Hematopoietic multipotent progenitor cell treated with erythropoietin and hydrocortisone succinate and interleukin-3 and kit ligand, for 17 days (in vitro differentiated cells): ENCODE measurements around the gene GAS2L1.

Source experiments
- DNase-seq: peaks from one replicate; pipeline ENCODE4 v3.0.0-alpha.2; 2015; ENCODE audit warnings: low spot score

Gene GAS2L1

DNA sequence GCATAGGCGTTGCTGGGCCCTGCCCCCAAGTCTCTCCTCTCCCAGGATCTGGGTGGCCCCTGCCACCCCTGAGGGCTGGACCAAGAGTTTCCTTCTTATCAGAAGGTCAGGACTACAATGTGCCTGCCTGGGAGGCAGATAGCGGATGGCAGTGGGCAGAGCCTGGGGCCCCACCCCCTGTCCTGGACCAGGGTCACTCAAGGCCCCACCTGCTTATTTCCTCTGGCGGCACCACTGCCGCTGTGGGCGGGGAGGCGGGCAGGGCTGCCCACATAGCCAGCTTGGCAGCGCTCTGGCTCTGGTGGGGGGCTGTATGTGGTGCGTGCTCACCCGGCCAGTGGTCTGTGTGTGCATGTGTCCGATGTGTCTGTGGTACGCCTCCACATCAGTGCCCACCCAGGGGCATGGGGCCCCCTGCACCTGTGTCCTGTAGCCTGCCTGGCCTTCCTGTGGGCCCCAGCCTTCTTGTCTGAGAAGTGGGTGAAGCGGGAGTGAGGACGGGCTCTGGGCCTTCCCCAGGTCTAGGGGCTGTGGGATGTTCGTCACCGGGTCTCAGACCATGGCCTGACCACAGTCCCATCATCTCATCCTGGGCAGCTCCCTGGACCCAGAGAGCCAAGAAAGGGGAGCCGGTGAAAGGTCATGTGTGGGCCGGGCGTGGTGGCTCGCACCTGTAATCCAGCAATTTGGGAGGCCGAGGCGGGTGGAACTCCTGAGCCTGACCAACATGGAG is 3.0 kb downstream of the GAS2L1 start:
- peak; percentile 61 for DNase-seq

DNA sequence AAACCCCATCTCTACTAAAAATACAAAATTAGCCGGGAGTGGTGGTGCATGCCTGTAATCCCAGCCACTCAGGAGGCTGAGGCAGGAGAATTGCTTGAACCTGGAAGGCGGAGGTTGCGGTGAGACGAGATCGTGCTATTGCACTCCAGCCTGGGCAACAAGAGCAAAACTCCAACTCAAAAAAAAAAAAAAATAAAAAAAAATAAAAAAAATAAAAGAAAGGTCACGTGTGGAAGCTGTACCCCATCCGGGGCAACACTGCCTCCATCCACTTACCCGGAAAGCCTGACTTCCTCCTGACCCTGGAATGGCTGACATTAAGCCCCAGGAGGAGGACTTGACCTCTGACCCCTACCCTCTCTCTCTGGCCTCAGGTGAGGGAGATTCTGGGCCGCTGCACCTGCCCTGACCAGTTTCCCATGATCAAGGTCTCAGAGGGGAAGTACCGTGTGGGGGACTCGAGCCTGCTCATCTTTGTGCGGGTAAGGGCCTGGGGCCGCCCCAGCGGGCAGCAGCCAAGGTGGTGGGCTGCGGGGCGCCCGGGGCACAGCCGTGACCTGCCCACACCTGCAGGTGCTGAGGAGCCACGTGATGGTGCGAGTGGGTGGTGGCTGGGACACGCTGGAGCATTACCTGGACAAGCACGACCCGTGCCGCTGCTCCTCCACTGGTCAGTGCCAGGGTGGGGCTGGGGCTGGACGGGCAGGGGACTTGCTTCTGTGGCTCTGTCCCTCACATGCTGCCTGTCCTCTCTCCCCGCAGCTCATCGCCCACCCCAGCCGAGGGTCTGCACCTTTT is 3.8 kb downstream of the GAS2L1 start:
- DNase-seq, result no peak

DNA sequence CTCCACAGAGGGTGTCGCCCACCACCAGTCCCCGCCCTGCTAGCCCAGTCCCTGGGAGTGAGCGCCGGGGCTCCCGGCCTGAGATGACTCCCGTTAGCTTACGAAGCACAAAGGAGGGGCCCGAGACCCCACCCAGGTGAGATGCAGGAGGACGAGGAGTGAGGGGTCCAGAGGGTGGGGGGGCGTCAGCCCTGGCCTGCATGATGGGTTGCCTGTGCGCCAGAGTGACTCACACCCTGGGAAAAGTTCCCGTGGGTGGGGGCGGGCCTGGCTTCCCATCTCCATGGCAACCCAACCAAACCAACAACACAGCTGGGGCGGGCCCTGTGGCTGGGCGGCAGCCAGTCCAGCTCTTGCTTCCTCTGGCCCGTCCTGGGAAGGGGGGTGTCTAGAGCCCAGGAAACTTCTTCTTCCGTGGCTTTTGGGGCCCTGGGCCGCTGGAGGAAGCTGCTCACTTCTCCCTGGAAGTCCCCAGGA is 4.5 kb downstream of the GAS2L1 start:
- DNase-seq, result peak; percentile 88

DNA sequence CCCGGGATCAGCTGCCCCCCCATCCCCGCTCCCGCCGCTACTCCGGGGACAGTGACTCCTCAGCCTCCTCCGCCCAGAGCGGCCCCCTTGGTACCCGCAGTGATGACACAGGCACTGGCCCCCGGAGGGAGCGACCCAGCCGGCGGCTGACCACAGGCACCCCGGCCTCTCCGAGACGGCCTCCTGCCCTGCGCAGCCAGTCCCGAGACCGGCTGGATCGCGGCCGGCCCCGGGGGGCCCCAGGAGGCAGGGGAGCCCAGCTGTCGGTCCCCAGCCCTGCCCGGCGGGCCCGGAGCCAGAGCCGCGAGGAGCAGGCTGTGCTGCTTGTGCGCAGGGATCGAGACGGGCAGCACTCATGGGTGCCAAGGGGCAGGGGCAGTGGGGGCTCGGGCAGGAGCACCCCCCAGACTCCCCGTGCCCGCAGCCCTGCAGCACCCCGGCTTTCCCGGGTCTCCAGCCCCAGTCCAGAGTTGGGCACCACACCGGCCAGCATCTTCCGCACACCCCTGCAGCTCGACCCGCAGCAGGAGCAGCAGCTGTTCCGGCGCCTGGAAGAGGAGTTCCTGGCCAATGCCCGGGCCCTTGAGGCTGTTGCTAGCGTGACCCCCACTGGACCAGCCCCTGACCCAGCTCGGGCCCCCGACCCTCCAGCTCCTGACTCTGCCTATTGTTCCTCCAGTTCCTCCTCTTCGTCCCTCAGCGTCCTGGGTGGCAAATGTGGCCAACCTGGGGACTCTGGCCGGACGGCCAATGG is 5.2 kb downstream of the GAS2L1 start:
- no peak for DNase-seq

DNA sequence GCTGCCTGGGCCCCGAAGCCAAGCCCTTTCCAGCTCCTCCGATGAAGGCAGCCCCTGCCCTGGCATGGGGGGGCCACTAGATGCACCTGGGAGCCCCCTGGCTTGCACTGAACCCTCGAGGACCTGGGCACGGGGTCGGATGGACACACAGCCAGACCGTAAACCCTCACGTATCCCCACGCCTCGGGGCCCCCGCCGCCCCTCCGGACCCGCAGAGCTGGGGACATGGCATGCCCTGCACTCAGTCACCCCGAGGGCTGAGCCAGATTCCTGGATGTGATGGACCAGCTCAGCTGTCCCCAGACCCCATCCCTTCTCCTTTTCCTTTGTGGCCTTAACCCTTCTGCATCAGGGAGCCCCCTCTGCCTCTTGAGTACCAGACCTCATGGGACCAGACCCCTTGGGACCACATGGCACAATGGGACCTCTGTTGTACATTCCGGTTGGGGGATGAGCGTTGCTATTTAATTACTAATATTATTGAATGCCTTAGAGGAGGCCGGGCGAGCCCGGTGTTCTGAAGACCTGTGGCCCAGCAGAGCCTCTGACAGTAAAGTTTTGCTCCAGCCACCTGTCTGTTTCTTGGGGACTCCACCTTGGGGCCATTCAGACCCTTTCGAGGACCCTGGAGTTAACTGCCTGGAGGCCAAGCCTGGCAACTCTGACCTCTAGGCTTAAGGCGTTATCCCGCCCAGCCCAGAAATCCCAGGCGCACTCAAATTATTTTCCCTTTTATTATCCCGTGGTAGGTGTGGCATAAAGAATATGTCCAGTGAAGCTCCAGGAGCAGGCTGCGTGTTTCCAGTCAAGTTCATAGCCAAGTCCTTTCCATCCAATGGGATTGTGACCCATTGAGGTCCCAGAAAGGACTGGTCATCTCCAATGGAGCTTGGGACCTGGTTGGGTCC is 6.0 kb downstream of the GAS2L1 start:
- no peak for DNase-seq

- peak; percentile 64 for DNase-seq
Observed at GRCh38 chr22:29313126-29313575, 6.7 kb downstream of the GAS2L1 start.

- DNase-seq, result no peak
Observed at GRCh38 chr22:29313576-29314466, 7.4 kb downstream of the GAS2L1 start.

DNA sequence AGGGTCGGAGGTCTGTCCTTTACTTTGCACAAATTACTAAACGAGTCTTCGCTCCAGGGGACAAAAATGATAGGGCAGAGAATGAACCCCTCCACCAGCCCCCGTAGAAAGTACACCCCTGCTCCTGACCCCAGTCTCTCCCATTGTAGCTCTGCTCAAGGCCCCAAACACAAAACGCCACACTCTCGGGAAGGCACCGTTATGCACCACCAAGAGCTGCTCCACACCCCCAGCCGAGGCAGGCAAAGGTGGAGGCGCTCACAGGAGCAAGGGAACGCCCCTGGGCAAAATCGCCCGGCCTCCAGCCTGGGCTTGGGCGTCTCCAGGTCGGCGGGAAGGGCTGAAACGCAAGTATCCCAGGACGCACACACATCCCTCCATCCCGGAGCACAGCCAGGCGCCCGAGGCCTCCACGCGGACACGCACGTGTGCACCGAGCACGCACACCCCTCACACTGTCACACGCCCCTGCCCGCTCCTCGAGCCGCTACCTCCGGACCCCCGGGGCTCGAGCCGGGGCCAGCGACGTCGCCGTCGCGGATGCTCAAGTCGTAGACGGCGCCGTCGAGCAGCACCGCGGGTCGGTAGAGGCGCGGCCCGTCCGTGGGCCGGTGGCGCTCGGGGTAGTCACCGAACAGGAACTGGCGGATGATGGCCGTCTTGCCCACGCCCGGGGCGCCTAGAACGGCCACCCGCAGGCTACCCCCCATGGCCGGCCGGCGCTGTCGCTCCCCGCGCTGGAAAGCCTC is 8.3 kb downstream of the GAS2L1 start:
- DNase-seq, result no peak

DNA sequence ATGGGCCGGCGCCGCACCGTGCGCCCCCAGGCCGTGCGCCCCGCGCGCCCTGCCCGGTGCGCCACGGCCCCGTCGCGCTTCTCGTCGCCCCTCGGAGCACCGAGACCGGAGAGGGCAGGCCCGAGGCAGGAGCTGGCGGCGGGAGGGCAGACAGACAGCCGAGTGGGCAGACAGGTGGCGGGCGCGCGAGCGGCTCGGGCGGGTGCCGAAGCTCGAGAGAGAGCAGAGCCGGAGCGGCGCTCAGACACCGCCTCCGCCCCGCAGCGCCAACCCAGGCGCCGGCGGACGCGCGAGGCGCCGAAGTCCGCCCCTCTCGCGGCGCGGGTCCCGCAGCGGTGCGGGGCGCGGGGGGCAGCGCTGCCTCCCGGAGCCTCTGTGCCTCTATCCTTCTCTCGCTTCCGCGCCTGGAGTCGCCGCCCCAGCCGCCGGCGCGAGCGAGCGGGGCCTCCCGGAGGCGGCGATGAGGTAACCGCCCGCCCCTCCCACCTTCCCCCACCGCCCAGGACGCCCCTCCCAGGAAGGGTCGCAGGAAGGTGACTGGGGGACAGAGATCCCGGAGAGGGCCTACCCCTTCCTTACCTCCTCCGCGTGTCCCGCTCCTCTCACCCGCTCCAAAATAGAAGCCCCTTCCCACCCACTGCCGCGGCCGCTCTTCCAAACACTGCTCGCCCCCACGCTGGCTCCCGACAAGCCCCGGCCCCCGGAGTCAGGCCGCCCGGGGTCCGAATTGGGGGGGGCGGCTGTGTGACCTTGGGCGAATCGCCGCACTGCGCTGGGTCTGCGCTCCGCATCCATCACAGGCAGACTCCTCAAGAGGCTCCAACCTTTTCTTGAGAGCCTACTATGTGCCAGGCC is 9.1 kb downstream of the GAS2L1 start, which contains the start of gene RASL10A:
RASL10A (minus strand) TSS at position 412 of the 855 bp plus-strand sequence. CDS start 451 bp downstream, outside the sequence.
- no peak for DNase-seq

DNA sequence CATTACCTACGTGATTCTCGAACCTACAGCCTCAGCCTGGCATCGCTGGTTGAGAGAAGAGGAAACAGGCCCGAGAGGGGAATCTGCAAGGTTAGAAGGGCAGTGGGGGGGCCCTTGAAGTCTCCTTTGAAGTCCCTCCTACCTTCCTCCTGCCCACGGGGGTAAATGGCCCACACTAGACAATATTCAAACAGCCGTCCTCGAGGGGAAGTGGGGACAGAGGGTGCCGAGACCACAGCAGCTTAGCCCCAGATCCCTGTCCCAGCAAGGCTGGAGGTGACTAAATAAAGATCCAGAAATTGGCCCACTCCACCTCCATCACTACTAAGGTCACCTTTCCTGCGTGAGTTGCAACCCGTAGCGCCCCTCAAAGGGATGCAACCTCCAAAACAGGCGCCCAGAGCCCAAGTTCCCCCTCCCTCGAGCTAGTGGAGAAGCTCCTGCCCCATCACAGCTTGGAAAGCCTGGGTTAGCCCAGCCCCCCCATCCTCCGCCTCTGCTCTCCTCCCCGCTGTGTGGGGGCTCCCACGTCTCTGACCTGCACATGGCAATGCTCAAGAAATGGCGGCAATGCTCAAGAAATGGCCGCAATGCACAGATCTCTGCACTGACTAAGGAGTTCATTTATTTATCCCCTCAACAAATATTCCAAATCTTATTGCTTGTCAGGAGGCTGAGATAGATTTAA is 9.8 kb downstream of the GAS2L1 start:
- DNase-seq, result no peak

DNA sequence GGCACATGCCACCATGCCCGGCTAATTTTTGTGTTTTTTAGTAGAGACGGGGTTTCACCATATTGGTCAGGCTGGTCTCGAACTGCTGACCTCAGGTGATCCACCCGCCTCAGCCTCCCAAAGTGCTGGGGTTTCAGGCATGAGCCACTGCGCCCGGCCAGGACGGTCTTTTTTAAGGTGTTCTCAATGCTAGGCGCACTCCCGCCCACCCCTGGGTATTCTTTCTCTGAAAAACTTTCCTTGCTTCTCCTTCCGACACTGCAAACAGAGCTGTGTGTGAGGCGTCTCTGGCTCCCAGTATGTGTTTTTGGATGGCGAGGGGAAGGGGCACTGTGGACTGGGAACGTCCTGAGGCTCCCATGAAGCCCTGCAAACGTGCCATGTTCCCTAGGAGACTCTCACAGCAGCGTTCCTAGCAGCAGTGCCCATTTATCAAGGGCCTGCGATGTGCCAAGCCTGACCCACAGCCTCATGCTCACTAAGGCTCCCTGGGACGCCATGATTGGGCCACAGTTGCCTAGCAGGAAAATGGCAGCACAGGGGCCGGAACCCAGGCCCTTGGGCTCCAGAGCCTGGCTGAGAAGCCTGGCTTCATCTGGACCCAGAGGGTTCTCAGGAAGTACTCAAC is 11.5 kb downstream of the GAS2L1 start:
- DNase-seq, result no peak

GRCh38 chr22:29319072-29319471 is 12.6 kb downstream of the GAS2L1 start:
- DNase-seq, result no peak

GRCh38 chr22:29320546-29320945 is 14.1 kb downstream of the GAS2L1 start:
- DNase-seq, result no peak

DNA sequence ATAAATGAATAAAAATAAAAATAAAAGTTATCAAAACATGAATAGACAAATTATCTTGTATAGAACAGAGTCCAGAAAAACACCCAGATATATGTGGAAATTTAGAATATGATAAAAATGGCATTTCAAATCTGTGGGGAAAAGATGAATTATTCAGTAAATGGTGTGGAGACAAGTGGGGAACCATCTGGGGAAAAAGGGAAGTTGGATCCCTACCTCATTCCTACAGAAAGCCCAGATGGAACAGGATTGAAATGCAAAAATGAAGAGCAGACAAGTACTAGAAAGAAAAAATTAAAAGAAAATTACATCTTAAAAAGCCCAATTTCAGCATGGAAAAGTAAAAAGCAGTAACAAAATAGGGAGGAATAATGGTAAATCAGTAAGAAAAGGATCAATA is 17.2 kb downstream of the GAS2L1 start:
- no peak for DNase-seq

GRCh38 chr22:29325356-29325755 is 18.9 kb downstream of the GAS2L1 start:
- no peak for DNase-seq

- no peak for DNase-seq
Observed at GRCh38 chr22:29325785-29326315, 19.4 kb downstream of the GAS2L1 start.

GRCh38 chr22:29326481-29326880 is 20.0 kb downstream of the GAS2L1 start:
- DNase-seq, result no peak
